OCI-LY7 (cell line): ENCODE measurements around the gene TMEM115.

ENCODE experiments used
- CTCF ChIP-seq: fragments of 200-600 bp; sonication (generic); conservative IDR thresholded peaks from 2 replicates; pipeline ENCODE4 v1.5.1; 2014; ENCODE audit warnings: mild to moderate bottlenecking, antibody characterized with exemption, low read length, moderate library complexity, mixed read lengths
- EZH2phosphoT487 ChIP-seq: fragments of 200-600 bp; sonication (generic); IDR thresholded peaks from 2 replicates; pipeline ENCODE4 v1.6.1; 2018; ENCODE audit warnings: low read depth, borderline replicate concordance, mild to moderate bottlenecking, mixed run types, antibody characterized with exemption, low read length, moderate library complexity, mixed read lengths

- no peak for TF ChIP-seq CTCF
- no peak for TF ChIP-seq EZH2phosphoT487
These were observed 16.3 kb downstream of the TMEM115 start for GRCh38 chr3:50342813-50343633.
